ENCODE results near the gene DBET. TPM values are rescaled to one million over a fixed set of nuclear protein-coding genes. Genes with fewer than 3 reads are reported as not detected.

The DBET gene
- total RNA-seq, 2 experiments from 2014 or later, result not detected

Other genes starting within 250 kb of the DBET start
- gene FRG1, start 123.6 kb upstream of the DBET start, total RNA-seq, result 10 to 100 TPM; 52.7 to 54.4 TPM
- under 1 TPM; 0.10 to 0.25 TPM for gene FRG2, start 37.2 kb upstream of the DBET start, total RNA-seq
- not detected for gene DUX4, start 109.3 kb downstream of the DBET start, total RNA-seq

Measured in activated CD8-positive, alpha-beta memory T cell treated with anti-CD3 and anti-CD28 coated beads for 36 hours (primary cell).